GM10248 (cell line): ENCODE data around the gene TECPR2.
"Not testable (repeated sequence)": the region's sequence is repeated elsewhere in the genome, so short reads cannot be mapped to it uniquely, and the experiment has no call there.

Experiments
- CTCF ChIA-PET: fragments of 300-600 bp; sonication (Branson Sonifier 250); formaldehyde crosslinking; extraction: SDS; loops from one replicate; lab custom pipeline; 2021; ENCODE audit warnings: antibody characterized with exemption; lab: Yijun Ruan, JAX
- POLR2A ChIA-PET: fragments of 350-650 bp; sonication (Branson Sonifier 250); formaldehyde crosslinking; extraction: SDS; loops from one replicate; lab custom pipeline; 2020; ENCODE audit warnings: antibody characterized with exemption; lab: Yijun Ruan, JAX
- DNase-seq: peaks from one replicate; pipeline ENCODE4 v3.0.0; 2012; ENCODE audit errors: extremely low spot score
- TF ChIP-seq, protein P1 (sequence below): IDR thresholded peaks from 2 replicates; pipeline ENCODE4 v1.5.1; 2012; ENCODE audit warnings: mild to moderate bottlenecking, low read depth; ENCODE audit errors: extremely low read depth, missing control alignments, control extremely low read depth

Gene TECPR2

DNA sequence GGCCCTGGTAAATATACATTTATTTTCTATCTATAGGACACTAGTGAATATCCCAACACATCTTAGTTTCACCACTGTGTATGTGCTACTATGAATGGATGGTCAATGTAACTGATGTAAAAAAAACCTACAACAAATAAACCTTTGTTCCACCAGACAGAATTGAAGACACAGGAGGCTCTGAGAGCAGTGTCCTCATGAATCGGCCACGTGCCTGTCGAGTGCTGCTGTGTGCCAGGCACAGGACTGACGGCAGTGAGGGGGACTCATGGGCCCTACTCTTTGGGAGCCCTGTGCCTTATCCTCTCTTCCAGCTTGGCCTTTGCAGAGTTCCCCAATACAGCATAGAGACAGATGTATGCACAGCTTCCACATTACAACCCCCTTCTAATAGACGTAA is 18.3 kb upstream of the TECPR2 start:
- DNase-seq, result no peak
- CTCF ChIA-PET, result interaction anchor here (1.2 kb wide), 1 partner anchor 10 kb away, joined by 4 read pairs; no protein-coding TSS in a partner anchor
- POLR2A ChIA-PET, result no interaction called here
- TF ChIP-seq, protein P1, sequence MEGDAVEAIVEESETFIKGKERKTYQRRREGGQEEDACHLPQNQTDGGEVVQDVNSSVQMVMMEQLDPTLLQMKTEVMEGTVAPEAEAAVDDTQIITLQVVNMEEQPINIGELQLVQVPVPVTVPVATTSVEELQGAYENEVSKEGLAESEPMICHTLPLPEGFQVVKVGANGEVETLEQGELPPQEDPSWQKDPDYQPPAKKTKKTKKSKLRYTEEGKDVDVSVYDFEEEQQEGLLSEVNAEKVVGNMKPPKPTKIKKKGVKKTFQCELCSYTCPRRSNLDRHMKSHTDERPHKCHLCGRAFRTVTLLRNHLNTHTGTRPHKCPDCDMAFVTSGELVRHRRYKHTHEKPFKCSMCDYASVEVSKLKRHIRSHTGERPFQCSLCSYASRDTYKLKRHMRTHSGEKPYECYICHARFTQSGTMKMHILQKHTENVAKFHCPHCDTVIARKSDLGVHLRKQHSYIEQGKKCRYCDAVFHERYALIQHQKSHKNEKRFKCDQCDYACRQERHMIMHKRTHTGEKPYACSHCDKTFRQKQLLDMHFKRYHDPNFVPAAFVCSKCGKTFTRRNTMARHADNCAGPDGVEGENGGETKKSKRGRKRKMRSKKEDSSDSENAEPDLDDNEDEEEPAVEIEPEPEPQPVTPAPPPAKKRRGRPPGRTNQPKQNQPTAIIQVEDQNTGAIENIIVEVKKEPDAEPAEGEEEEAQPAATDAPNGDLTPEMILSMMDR, result no peak

DNA sequence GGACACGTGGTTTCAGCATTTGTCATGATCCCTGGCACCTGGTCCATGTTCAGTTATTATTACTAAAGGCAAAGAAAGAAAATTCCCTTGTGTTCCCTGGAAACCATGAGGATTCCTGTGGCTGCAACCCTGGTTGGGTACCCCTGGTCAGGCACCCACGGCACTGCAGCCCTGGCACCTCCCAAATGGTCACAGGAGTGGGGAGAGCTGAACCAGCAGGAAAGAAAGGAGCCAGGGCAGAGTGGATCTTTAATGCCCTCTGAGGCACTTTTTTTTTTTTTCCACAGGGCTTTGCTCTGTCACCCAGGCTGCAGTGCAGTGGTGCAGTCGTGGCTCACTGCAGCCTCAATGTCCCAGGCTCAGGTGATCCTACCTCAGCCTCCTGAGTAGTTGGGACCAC is 17.5 kb upstream of the TECPR2 start:
- TF ChIP-seq, protein P1, result no peak
- ChIA-PET CTCF (no interaction called here), POLR2A (no interaction called here)
- no peak for DNase-seq

DNA sequence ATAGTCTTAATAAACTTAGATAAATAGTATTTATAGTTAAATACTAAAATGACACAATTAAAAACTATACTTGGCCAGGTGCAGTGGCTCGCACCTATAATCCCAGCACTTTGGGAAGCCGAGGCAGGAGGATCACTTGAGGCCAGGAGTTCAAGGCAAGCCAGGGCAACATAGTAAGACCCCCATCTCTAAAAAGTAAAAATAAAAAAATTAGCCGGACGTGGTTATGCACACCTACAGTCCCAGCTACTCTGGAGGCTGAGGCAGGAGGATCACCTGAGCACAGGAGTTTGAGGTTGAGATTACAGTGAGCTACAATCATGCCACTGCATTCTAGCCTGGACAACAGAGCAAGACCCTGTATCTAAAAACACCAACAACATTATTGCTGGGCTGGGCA is 16.1 kb upstream of the TECPR2 start:
- POLR2A ChIA-PET, result no interaction called here
- CTCF ChIA-PET, result no interaction called here
- no peak for DNase-seq
- TF ChIP-seq, protein P1, result no peak

DNA sequence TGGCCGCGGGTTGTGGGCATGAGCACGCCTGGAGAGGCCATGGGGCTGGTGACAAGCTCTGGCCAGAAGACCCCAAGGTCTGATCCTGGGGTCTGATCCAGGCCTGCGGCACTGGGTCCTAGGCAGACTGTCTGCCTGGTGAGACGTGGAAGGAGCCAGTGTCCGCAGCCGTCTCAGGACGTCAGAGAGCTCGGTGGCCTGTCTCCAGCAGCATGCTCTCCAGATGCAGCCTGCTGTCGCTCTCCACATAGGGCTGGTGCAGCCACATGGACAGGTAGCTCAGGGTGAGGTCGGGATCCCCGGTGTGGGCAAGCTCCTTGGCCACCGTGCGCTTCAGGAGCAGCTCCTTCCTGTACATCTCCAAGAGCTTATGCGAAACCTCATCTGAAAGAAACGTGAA is 14.4 kb upstream of the TECPR2 start:
- DNase-seq, result no peak
- ChIA-PET CTCF (interaction anchor here (1.0 to 3.7 kb wide), 4 partner anchors 9 to 16 kb away, joined by 3 to 16 read pairs (median 4); no protein-coding TSS in a partner anchor), POLR2A (interaction anchor here (0.7 kb wide), 1 partner anchor 1810 kb away, joined by 4 read pairs; no protein-coding TSS in a partner anchor)
- TF ChIP-seq, protein P1, result no peak

DNA sequence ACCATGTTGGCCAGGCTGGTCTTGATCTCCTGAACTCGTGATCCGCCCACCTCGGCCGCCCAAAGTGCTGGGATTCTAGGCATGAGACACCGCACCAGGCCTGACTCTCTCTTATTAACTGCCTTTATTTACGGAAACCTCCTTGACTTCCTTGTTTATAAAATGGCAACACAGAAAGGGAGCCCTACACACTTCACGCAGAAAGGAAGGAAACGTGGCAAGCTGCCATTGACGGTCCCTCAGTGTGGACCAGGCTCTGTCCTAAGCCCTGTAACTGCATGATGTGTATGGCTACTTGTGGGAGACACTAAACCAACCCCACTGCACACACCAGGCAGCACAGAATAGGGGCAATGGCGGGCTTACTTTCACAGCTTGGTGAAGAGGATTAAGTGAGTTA is 11.7 kb upstream of the TECPR2 start:
- CTCF ChIA-PET, result interaction anchor here (0.9 to 3.7 kb wide), 2 partner anchors 15 to 34 kb away, joined by 3 to 16 read pairs; no protein-coding TSS in a partner anchor
- no peak for DNase-seq
- POLR2A ChIA-PET, result interaction anchor here (0.6 kb wide), 2 partner anchors 16 to 402 kb away, joined by 3 to 4 read pairs; no protein-coding TSS in a partner anchor
- TF ChIP-seq, protein P1, result no peak

DNA sequence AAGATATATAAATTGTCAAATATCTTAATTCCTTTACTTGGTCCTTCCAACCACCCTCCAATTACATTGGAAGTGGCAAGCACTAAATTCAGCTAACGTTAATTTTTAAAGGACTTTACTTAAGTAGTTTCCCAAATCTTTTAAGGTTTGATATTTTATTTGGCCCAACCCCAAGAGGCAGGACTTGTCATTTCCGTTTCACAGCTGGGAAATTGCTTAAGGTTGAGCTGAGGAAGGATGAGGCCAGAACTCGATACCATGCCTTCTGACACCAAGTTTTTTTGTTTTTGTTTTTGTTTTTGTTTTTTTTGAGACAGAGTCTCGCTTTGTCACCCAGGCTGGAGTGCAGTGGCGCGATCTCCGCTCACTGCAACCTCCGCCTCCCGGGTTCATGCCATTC is 11.1 kb upstream of the TECPR2 start:
- POLR2A ChIA-PET, DNase-seq: not testable (repeated sequence)
- CTCF ChIA-PET, result interaction anchor here (0.9 to 3.7 kb wide), 2 partner anchors 15 to 35 kb away, joined by 3 to 16 read pairs; no protein-coding TSS in a partner anchor

DNA sequence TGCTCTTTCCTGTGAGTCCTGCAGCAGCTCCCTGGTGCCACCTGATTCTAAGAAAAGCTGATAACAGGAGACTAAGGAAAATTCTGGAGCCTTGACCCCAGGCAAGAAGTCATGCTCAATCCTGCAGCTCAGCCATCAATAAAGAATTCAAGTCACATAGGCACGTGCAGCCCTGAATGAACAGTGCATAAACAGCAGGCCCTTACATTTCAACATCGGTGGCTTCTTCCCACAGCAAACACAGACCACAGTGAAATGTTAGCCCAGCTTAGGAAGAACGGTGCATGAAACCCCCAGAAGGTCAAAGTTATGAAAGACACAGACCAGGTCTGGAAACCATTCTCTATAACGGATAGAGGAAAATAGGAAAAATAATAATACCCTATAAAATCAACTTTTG is 10.5 kb upstream of the TECPR2 start:
- ChIA-PET CTCF (no interaction called here), POLR2A (no interaction called here)
- TF ChIP-seq, protein P1, result no peak

More for the DNA sequence above, 10.5 kb upstream of the TECPR2 start:
- DNase-seq, result no peak
